ENCODE measurements around the gene KLHDC3.
A peak's percentile ranks its signal among the peaks of the same experiment; 100 is the strongest.

The KLHDC3 gene

GRCh38 chr6:43013843-43014433 is at the start of gene KLHDC3, which contains the start of gene MEA1:
KLHDC3 (plus strand) TSS chr6:43014249; CDS start chr6:43017193, 2,944 bp downstream.
MEA1 (minus strand) TSS chr6:43013946; CDS start chr6:43013813, 133 bp downstream.
- peak; percentile 100 for DNase-seq

- DNase-seq = no peak
These were observed 47.5 kb upstream of the KLHDC3 start for GRCh38 chr6:42966571-42966970.

- no peak for DNase-seq
These were observed 46.8 kb upstream of the KLHDC3 start for GRCh38 chr6:42967228-42967627.

GRCh38 chr6:42968126-42968701 is 45.8 kb upstream of the KLHDC3 start:
- no peak for DNase-seq

GRCh38 chr6:42968783-42969182 is 45.3 kb upstream of the KLHDC3 start:
- DNase-seq = no peak

- DNase-seq = no peak
These were observed 44.6 kb upstream of the KLHDC3 start for GRCh38 chr6:42969431-42969830.

- no peak for DNase-seq
These were observed 44.1 kb upstream of the KLHDC3 start for GRCh38 chr6:42969934-42970333.

- no peak for DNase-seq
These were observed 43.0 kb upstream of the KLHDC3 start for GRCh38 chr6:42970871-42971612.

GRCh38 chr6:42971746-42972327 is 42.2 kb upstream of the KLHDC3 start:
- DNase-seq = no peak

GRCh38 chr6:42973926-42974325 is 40.1 kb upstream of the KLHDC3 start:
- no peak for DNase-seq

- DNase-seq = no peak
These were observed 39.0 kb upstream of the KLHDC3 start for GRCh38 chr6:42974919-42975505.

- no peak for DNase-seq
These were observed 35.6 kb upstream of the KLHDC3 start for GRCh38 chr6:42978487-42978838.

- DNase-seq = peak; percentile 93
These were observed 35.1 kb upstream of the KLHDC3 start, which contains the start of gene PEX6 for GRCh38 chr6:42978839-42979522. PEX6 (minus strand) TSS chr6:42979181; CDS start chr6:42979150, 31 bp downstream.

- DNase-seq = no peak
These were observed 34.4 kb upstream of the KLHDC3 start for GRCh38 chr6:42979523-42980177.

GRCh38 chr6:42981836-42982235 is 32.2 kb upstream of the KLHDC3 start:
- no peak for DNase-seq

GRCh38 chr6:42984001-42984923 is 29.8 kb upstream of the KLHDC3 start, which contains the start of gene PPP2R5D:
PPP2R5D (plus strand) TSS chr6:42984570; CDS start chr6:42984678, 108 bp downstream.
- peak; percentile 98 to 99 for DNase-seq

- DNase-seq = peak in 1 of 2 donors; percentile 20
These were observed 29.0 kb upstream of the KLHDC3 start for GRCh38 chr6:42984924-42985475.

- DNase-seq = no peak
These were observed 26.3 kb upstream of the KLHDC3 start for GRCh38 chr6:42987533-42988451.

GRCh38 chr6:42988486-42989020 is 25.5 kb upstream of the KLHDC3 start:
- no peak for DNase-seq

Measured in CD4-positive, alpha-beta T cell treated with Interferon alpha-2 for 1 hour (primary cell).